GM18498 (cell line): Measurements from ENCODE around the gene ANXA9.

Experiments used
- ATAC-seq: cut with Tn5 transposase; IDR thresholded peaks from one replicate; pipeline ENCODE4 v1.9.1; 2021; ENCODE audit warnings: mild to moderate bottlenecking, moderate library complexity; ENCODE audit not compliant: unreplicated experiment

Gene ANXA9

DNA sequence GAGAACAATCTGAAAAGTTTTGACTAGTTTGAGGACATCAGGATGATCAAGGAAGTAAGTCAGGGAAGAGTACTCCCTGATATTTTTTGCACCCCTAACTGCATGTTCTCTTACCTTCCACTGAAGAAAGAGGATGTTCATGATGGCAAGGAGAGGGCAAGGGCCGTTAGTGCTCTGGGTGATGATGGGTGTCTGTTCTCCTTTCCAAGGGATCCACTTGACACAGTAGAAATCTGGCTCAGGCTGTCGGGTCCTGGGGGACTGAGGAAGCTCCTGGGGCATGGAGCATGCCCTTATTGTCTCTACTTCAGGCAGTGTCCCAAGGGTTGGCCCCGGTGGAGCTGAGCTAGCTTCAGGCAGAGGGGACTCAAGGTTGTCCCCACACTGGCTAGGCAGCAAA is 20.0 kb downstream of the ANXA9 start:
- ATAC-seq, result no peak

DNA sequence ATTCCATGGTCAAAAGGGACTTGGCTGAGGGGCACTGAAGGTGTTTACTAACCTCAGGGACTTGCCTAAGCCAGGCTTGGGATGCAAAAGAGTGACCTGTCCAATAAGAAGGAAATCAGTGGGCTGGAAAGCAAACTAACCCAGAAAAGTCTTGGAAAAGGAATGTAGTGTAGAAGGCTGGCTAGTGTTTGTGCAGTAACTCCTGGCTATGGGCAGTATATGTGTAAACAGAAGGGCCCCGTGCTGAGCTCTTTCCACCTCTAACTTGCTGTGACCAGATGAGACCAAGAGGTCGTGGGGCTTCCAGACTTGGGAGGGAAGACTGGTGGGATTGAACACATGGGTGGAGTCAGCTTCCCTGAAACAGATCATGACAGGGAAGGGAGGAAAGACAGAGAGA is 20.5 kb downstream of the ANXA9 start:
- no peak for ATAC-seq

DNA sequence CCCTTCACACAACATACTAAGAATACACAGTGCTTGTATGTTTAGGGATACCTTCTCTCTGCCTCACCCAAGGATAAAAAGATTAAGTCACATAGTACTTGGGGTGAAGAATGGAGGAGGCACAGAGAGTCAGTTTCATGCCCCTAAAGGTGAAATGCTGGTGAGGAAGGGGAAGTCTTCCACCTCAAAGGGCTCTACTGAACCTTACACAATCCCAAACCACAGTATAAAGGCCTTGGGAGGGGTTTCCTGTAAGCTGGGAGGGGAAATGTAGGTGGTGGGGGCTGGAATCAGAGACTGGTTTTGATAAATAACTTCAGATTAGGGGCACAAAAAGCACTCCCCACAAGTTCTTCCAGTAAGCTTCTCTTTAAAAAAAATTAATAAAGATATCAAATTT is 21.1 kb downstream of the ANXA9 start:
- no peak for ATAC-seq

DNA sequence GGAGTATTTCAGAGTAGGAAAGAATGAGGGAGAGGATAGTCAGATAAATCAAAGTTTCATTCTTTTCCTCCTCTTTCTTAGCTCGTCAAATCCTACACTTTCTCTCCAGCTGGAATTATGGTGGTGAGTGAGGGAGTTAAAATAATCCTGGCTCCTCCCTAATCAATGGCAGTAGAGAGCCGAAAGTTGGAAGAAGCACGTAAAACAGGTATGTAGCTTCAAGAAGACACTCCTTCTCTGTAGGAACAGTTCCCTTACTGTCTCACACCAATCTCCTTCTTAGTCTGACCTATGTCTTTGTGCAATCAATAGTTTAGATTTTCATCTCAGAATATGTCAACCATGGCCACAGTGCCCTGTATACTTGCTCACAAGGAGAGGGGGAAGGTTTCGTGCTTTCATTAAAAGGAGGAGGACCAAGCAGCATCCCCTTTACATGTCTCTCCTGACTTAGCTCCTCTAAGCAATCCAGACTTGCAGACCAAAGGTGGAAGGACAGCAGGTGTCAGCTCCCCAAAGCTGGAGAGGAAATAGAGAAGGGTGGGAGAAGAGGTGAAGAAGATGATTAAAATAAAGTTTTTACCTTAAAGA is 23.7 kb downstream of the ANXA9 start:
- ATAC-seq, result no peak

DNA sequence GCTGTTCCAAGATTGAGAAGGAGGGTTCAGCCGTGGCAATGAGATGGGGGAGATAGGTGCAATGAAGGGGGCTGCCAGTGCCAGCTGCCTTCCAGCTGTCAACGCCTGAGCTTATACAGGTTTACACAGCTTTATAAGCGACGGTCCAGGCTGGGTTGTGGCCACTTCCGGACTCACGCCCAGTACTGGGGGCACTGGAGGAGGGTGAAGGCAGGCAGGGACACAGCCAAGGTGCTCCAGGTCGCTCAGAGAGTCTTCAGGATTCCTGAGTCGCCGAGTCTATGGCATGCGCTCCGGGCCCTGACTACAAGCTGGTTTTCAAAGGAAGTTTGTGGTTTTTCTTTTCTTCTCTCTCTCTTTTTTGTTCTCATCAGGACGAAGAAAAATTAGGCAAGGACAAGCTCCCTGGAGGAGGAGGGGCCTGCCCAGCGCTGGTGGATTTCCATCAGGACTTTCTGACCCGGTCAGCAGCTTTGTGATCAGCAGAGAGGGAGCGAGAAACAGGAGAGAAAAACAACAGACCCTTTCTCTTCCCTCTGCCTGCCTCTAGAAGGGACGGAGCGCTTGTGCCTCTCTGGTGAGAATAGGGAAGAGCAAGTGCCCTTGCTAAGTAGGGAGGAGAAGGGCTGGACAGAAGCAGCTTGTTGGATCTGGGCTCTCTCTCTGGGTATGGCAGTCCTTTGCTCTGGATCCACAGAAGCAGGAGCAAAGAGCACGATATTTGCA is 24.4 kb downstream of the ANXA9 start, which contains the start of gene MINDY1:
TSS of gene MINDY1 (minus strand) at position 576 of the 726 bp plus-strand sequence. CDS start 4,285 bp downstream, outside the sequence.
- ATAC-seq, result peak; percentile 36

DNA sequence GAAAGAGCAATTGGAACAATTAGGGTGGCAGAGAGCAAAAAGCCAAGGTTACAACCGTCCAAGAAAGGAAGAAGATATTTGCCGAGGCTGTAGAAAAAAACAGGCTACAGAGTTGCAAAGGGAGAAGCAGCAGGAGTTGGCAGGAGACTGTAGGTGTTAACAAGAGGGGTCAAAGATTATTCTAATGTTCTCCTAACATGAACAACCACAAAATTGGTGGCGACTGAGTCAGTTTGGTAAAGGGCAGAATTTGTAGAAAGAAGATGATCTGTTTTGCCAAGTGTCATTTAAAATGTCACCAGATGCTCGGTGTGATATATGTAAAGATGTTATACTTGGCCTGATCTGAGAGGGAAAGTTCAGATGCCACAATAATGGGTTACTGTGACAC is 25.8 kb downstream of the ANXA9 start:
- ATAC-seq, result peak; percentile 2

DNA sequence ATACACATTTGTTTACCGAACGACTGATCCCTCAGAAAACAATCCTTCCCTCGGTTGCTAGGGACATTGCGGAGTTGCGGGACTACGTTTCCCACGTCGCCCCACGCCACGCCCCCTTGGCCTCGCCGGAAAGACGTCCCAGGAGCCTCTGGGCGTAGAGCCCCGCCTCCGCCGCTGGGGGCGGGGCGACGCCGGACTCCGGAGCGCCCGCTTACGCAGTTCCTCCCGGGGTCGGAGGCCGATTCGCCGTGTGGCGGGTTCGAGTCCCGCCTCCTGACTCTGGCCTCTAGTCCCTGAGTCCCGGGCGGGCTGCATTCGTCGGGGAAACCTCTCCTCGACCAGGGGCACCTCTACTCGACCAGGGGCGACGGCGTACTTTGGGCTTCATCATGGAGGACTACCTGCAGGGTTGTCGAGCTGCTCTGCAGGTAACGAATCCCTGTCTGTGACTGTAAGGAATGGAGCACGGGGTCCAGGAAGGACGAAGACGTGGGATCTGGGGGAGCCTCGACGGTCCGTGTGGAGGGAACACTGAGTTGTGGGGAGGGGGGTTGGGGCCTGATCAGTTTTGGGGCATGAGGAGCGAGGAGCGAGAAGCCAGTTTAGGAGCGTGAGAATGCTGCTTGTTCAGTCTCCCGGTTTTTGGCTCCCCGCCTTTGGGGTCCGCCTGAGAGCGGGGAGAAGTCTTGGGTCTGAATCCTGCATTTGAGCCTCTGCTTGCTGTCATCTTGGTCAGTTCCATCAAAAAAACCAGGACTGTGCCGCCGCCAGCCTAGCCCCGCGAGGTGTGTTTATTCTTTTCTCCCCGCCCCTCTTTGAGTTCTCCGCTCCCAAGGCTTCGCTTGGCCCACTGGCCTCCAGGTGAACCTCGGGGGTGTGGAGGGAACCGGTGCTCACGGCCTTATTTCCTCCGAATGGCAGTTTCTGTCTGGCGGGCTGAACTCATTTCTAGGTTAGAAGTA is 26.4 kb downstream of the ANXA9 start, which contains the start of gene PRUNE1:
TSS of gene PRUNE1 (plus strand) at position 206 of the 962 bp plus-strand sequence. CDS start at position 390, 184 bp downstream.
- ATAC-seq, result peak; percentile 77

DNA sequence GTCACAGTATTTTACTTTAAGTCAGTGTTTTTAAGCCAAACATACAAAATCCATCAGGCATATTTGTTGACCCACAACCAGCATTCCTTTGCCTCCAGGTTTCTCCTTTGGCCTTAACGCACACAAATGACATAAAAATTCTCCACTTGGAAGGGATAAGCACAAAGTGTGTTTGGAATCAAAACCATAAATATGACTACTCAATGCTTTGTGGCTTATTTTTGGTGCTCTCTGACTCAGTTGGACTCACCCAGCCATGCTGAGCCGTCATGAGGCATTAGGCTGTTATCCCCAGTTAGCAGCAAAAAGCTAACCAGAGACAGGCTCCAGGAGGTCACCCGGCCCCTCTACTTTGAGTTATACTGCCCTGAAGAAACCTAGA is 27.1 kb downstream of the ANXA9 start:
- ATAC-seq, result no peak

DNA sequence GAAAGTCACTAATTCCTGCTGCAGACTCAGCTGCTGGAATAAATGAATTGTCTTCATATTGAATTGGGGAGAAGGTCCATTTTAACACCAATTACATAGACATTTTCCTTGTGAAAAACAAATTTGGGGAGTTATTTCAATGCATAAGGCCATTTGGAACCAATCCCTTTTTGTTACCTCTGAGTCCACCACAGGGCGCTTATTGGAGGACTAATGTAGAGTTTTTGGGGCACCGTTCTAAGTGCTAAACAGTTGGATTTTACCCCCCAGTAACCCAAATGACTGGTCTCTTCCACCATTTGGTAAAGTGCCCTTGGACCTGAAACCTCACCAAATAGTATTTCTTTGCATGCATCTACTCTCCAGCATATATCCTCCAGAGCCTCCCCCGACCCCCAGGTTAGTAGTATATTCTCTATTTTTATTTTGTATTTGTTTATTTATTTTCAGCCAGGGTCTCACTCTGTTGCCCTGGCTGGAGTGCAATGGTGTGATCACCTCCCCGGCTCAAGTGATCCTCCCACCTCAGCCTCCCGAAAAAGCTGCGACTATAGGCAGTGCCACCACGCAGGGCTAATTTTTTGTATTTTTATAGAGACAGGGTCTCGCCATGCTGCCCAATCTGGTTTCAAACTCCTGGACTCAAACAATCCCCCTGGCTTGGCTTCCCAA is 27.7 kb downstream of the ANXA9 start:
- ATAC-seq, result no peak

DNA sequence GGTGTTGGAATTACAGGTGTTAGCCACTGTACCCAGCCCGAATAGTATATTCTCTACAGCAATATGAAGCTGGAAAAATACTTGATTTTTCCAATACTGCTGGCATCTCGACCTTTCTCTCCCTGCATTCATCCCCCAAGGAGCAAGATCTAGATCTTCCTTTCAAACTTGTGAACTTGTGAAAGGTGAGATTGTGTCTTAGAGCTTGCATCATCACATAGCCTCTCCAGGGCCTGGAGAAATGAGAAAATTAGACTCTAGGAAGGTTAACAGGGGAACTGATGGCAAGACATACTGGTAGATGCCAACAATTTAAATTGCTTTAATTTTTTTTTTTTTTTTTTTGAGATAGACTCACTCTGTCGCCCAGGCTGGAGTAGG is 28.2 kb downstream of the ANXA9 start:
- no peak for ATAC-seq

DNA sequence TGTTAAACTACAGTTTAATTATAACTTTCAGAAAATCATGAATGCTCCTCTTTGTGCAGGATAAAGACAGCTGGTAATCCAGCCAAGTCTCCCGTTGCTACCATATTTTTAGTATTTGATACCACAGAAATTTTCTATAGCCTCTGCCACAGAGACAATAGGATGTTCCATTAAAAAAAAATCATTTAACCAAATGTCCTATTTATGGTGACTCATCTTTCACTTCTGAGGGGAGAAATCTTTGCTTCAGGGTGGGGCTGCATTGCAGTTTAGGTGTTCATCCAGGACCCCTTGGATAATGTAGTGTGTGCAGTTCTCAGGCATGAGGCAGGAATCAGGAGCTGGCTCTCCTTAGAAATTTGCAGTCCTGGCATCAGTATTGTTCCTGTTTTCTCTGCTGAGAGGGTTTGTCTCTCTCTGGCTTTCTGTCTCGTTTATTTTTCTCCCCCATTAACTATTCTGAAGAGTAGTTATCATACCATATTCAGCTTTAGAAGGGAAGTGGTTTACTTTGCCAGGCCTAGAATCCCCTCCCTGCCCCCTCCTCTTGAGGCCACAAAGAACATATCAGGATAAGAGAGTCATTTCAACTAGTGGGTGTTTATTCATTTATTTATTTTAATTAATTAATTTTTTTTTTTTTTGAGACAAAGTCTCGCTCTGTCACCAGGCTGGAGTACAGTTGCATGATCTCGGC is 29.2 kb downstream of the ANXA9 start:
- no peak for ATAC-seq

DNA sequence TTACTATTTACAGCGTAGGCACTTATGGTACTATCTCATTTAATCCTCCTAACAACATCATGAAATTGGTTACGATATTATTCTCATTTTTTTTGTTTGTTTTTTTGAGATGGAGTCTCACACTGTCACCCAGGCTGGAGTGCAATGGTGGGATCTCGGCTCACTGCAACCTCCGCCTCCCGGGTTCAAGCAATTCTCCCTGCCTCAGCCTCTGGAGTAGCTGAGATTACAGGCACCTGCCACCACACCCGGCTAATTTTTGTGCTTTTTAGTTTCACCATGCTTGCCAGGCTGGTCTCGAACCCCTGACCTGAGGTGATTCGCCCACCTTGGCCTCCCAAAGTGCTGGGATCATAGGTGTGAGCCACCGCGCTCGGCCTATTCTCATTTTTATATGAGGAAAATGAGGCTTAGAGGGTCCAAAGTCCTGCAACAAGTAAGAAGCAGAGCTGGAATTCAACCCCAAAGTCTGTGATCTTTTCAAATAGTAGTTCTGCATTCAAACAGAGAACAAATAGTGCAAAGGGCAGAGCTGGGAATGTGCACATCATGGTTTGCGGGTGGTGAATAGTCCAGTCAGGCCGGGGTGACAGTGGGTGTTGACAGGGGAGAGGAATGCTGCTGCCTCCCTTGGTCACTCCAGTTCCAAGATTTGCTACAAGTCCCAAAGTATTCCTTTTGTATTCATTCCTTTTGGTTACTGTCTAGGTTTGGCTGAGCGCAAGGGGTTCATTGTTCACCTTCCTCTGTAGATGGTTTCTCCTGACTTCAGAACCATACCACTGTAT is 30.8 kb downstream of the ANXA9 start:
- no peak for ATAC-seq

DNA sequence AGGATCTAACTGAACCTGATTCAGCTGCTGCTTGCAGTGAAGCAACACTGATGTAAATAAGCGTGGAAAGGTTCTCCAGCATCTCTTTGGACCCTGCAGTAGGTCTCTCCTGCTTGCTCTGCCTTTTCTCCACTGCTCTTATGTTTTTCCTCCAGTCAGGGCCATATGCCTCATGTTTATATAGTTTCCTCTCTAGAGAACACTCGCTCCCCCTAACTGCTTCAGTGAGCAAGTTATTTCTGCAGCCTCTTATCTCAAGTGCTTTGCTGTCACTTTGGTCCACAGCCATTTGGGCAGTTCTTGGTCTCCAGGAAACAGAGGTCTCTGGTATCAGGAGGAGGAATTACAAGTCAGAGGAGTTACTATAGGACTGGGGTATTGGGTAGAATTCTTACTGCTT is 31.4 kb downstream of the ANXA9 start:
- no peak for ATAC-seq

DNA sequence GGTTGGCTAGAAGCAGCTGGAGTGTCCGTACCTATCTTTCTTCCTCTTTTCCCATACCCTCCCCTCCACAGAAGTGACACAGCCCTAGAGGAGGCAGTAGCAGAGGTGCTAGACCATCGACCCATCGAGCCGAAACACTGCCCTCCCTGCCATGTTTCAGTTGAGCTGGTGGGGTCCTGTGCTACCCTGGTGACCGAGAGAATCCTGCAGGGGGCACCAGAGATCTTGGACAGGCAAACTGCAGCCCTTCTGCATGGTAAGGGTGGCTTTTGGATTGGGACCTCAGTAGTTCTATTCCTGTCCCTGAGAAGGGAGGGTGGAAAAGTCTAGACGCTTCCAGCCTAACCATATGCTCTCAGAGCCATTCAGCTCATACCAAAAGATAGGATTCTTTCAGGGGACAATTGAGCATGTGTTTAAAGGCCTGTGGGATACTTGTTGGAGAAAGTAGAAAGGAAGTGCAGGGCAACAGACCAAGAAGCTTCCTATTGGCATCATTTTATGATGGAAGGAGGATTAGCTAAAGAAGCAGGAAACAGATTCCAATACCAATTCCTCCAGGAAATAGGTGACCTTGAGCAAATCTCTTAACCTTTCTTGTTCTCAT is 42.6 kb downstream of the ANXA9 start:
- ATAC-seq, result no peak

DNA sequence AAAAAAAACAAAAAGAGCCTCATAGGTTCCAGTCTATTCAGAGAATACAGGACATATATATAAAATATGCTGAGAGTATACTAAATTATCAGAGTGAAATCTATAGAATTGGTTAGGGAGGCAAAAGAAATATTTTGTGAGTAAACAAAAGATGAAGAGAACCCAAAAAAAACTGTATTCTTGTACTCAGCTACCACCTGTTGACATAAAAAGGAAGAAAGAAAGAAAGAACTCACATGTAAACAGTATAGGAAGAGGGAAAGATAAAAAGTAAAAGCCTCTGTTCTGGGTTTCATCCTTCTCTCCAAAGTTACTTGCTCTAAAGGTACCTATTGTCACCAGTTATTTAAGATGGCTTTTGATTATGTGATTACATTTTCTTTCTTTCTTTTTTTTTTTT is 44.4 kb downstream of the ANXA9 start:
- ATAC-seq, result no peak

DNA sequence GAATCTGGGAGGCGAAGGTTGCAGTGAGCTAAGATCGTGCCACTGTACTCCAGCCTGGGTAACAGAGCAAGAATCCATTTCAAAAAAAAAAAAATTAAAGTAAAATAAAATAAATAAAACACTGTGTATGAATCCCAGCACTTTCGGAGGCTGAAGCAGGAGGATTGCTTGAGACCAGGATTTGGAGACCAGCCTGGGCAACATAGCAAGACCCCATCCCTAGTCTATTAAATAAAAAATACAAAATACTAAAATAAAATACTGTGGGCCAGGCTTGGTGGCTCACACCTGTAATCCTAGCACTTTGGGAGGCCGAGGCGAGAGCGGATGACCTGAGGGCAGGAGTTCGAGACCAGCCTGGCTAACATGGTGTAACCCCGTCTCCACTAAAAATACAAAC is 50.1 kb downstream of the ANXA9 start:
- ATAC-seq, result no peak

DNA sequence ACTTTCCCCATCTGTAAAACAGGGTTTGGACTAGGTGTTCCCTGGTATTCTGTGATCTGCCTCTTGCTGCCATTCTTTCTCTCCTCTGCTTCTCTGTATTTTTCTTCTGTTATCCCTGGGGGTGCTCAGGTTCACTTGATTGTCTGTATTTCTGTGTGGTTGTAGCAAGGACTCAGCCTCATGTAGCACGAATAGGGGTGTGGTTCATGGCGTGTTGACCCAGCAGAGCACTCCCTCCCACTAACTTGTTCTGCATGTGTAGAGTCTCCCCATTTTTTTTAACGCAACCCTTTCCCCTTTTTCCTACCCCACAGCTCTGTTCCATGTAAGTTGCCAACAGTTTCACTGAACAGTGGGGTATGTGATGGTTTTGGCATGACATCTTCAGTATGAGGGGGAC is 53.1 kb downstream of the ANXA9 start:
- no peak for ATAC-seq

DNA sequence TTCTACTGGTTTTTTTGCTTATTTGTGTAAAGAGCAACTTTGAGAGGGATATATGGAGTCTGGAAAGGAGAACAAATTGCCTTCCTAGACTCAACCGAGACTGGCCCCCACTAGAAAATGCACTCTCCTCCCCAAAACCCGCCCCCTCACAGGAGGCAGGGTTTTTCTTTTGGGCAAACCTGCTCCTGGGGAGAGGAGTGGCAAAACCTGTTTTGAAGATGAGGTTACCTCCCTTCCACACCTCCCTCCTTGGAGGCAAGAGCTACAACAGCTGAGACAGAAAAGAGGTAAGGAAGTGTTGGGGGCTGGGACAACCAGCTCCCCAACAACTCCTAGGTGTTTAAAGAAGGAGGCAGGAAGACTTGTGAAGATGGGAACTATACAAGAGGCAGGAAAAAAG is 54.3 kb downstream of the ANXA9 start, which contains the start of gene BNIPL:
TSS of gene BNIPL (plus strand) at position 231 of the 400 bp plus-strand sequence. CDS start at position 371, 140 bp downstream.
- no peak for ATAC-seq

DNA sequence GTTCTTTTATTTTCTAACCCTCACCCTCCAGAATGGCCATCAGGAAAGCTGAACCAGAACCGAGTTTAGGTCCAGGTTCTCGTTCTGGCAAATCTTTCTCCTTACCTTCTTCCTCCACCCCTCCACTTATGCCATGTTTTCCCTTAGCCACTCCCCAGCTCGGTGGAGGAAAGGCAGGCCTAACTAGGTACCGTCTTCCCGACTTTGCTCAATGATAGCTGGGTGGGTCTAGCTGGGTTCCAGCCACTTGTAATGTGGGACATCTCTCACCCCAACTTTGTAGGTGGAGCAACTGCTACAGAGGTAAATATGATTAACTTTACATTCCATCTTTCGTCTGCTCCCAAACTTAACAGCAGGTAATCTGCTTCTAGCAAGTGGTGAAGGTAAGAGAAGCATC is 54.9 kb downstream of the ANXA9 start:
- ATAC-seq, result no peak
